Endothelial cell of umbilical vein (primary cell): ENCODE results near the gene GPAT3. TPM values are rescaled to one million over a fixed set of nuclear protein-coding genes. Genes with fewer than 3 reads are reported as not detected.

Source experiments
- BruUV-seq: library from RNA; stranded (reverse); fragments of 400-500 nt; replicated peaks from 2 replicates; lab custom pipeline; 2021; lab: Mats Ljungman, UMichigan
- CTCF ChIA-PET: fragments of 300-600, 350-600 bp; sonication (Branson Sonifier 250); formaldehyde crosslinking; loops from one replicate; lab custom pipeline; 2021; ENCODE audit warnings: antibody characterized with exemption, inconsistent platforms; lab: Charles Lee
- POLR2A ChIA-PET: fragments of 300-600, 350-600 bp; sonication (Branson Sonifier 250); formaldehyde crosslinking; loops from one replicate; lab custom pipeline; 2021; ENCODE audit warnings: antibody characterized with exemption, inconsistent platforms; lab: Charles Lee
- DNase-seq: peaks from one replicate; pipeline ENCODE4 v3.0.0-alpha.2; 2011; ENCODE audit warnings: low read depth, low spot score
- FAIRE-seq: peaks from 2 replicates; lab custom pipeline; 2011; peaks lifted over from hg19 to GRCh38; lab: Jason Lieb, UNC
- H2AFZ ChIP-seq: 2 replicates; pipeline ENCODE4 v1.6.0; 2012; ENCODE audit warnings: low read depth, low read length, control low read depth, inconsistent platforms
- H3K27ac ChIP-seq: 2 replicates; pipeline ENCODE4 v1.5.1; 2011; ENCODE audit warnings: low read depth, mild to moderate bottlenecking, control low read depth, low read length, moderate library complexity; ENCODE audit not compliant: insufficient read depth
- H3K27me3 ChIP-seq, 2 experiments: 2 replicates each; pipeline versions ENCODE4 v1.6.0 to v1.6.1; 2011; ENCODE audit warnings: low read length in 2 of 2, mixed read lengths in 1 of 2; ENCODE audit not compliant: control insufficient read depth in 2 of 2, insufficient read depth in 2 of 2
- H3K36me3 ChIP-seq, 2 experiments: 2 replicates in 1 of 2; 3 replicates in 1 of 2; pipeline ENCODE4 v1.5.1; 2011; ENCODE audit warnings: low read length in 2 of 2, mild to moderate bottlenecking in 1 of 2, moderate library complexity in 1 of 2; ENCODE audit not compliant: control insufficient read depth in 2 of 2, insufficient read depth in 2 of 2; ENCODE audit errors: extremely low read depth in 1 of 2
- H3K4me1 ChIP-seq: 3 replicates; pipeline ENCODE4 v1.5.1; 2011; ENCODE audit warnings: mild to moderate bottlenecking, low read length; ENCODE audit not compliant: control insufficient read depth, insufficient read depth; ENCODE audit errors: extremely low read depth
- H3K4me2 ChIP-seq: 2 replicates; pipeline ENCODE4 v1.6.1; 2011; ENCODE audit warnings: low read length, control low read depth, mixed read lengths; ENCODE audit not compliant: insufficient read depth
- H3K4me3 ChIP-seq, 3 experiments: fragments of 200-600 bp in 1 of 3; sonication (generic), shearing (Covaris generic) in 1 of 3; replicated peaks in 1 of 3; 2 replicates each; pipeline ENCODE4 v1.5.1; 2011 to 2016; ENCODE audit warnings: control low read depth in 3 of 3, low read length in 3 of 3, mild to moderate bottlenecking in 2 of 3, inconsistent platforms in 1 of 3, low read depth in 1 of 3, moderate library complexity in 1 of 3; ENCODE audit not compliant: insufficient read depth in 1 of 3
- H3K79me2 ChIP-seq: 2 replicates; pipeline ENCODE4 v1.6.0; 2012; ENCODE audit warnings: low read length, inconsistent platforms; ENCODE audit not compliant: control insufficient read depth, insufficient read depth
- H3K9ac ChIP-seq: replicated peaks from 2 replicates; pipeline ENCODE3; 2011; ENCODE audit warnings: low read length, control low read depth; ENCODE audit not compliant: insufficient read depth; ENCODE audit errors: extremely low read depth
- H3K9me1 ChIP-seq: replicated peaks from 3 replicates; pipeline ENCODE4 v1.6.0; 2011; ENCODE audit warnings: mild to moderate bottlenecking, low read length; ENCODE audit not compliant: control insufficient read depth, insufficient read depth; ENCODE audit errors: extremely low read depth
- H3K9me3 ChIP-seq: replicated peaks from 2 replicates; pipeline ENCODE4 v1.5.1; 2012; ENCODE audit warnings: low read length, inconsistent platforms; ENCODE audit not compliant: control insufficient read depth, insufficient read depth
- H4K20me1 ChIP-seq: replicated peaks from 2 replicates; pipeline ENCODE3; 2011; ENCODE audit warnings: mild to moderate bottlenecking, low read length; ENCODE audit not compliant: control insufficient read depth, insufficient read depth; ENCODE audit errors: extremely low read depth
- CTCF ChIP-seq, 2 donors: IDR thresholded peaks; 1 replicate in 1 of 2; 2 replicates in 1 of 2; pipeline ENCODE4 v1.5.1; 2011; ENCODE audit warnings: low read length in 2 of 2, mild to moderate bottlenecking in 2 of 2, moderate library complexity in 2 of 2, control low read depth in 1 of 2, inconsistent platforms in 1 of 2, low read depth in 1 of 2; ENCODE audit not compliant: insufficient read depth in 1 of 2; ENCODE audit errors: extremely low read depth in 1 of 2
- EZH2 ChIP-seq: IDR thresholded peaks from 2 replicates; pipeline ENCODE4 v1.6.1; 2012; ENCODE audit warnings: borderline replicate concordance, low read depth, mild to moderate bottlenecking, moderate library complexity, low read length, inconsistent platforms; ENCODE audit not compliant: severe bottlenecking
- FOS ChIP-seq: IDR thresholded peaks from 2 replicates; pipeline ENCODE4 v1.6.1; 2011; ENCODE audit warnings: mild to moderate bottlenecking, low read length, moderate library complexity, borderline replicate concordance; ENCODE audit not compliant: insufficient read depth
- GATA2 ChIP-seq: IDR thresholded peaks from 2 replicates; pipeline ENCODE4 v1.7.0; 2011; ENCODE audit warnings: low read depth, mild to moderate bottlenecking, moderate library complexity, mixed read lengths, low read length; ENCODE audit not compliant: insufficient read length, insufficient read depth
- JUN ChIP-seq: IDR thresholded peaks from 2 replicates; pipeline ENCODE4 v1.6.1; 2011; ENCODE audit warnings: borderline replicate concordance, low read depth; ENCODE audit not compliant: insufficient read length, insufficient read depth
- MAX ChIP-seq: IDR thresholded peaks from 2 replicates; pipeline ENCODE4 v1.6.1; 2011; ENCODE audit not compliant: insufficient read depth, insufficient read length
- MYC ChIP-seq: IDR thresholded peaks from one replicate; pipeline ENCODE4 v1.6.1; 2011; ENCODE audit warnings: mild to moderate bottlenecking, low read depth, low read length
- POLR2A ChIP-seq: IDR thresholded peaks from 2 replicates; pipeline ENCODE4 v1.6.1; 2012; ENCODE audit warnings: low read depth, mild to moderate bottlenecking, control low read depth, low read length
- POLR2AphosphoS5 ChIP-seq: IDR thresholded peaks from 2 replicates; pipeline ENCODE4 v1.6.1; 2012; ENCODE audit warnings: low read depth, mild to moderate bottlenecking, control low read depth, low read length, moderate library complexity; ENCODE audit not compliant: insufficient read depth
- dilution Hi-C: fragments of 300-500 bp; cut with MboI; formaldehyde crosslinking; loops from one replicate; pipeline ENCODE4 v1.15.0; 2019; ENCODE audit warnings: low sequenced_read_pairs; ENCODE audit not compliant: extremely low pct_ligation_motif_present
- intact Hi-C: fragments of 100-400 bp; cut with micrococcal nuclease; formaldehyde crosslinking; loops from one replicate; pipeline ENCODE4 v1.10.0; 2022
- polyA plus RNA-seq, 4 experiments: library from polyadenylated mRNA; depleted of rRNA in 3 of 4; stranded (reverse) in 3 of 4; unstranded in 1 of 4; fragments of >200 nt; gene quantifications; 2 replicates each; pipeline versions ENCODE4 v1.2.1 to v1.2.3, GENCODE V29; 2011 to 2012; ENCODE audit warnings: missing spikeins in 1 of 4
- total RNA-seq: library from RNA; stranded (reverse); gene quantifications from 2 replicates; pipeline ENCODE4 v1.2.3, GENCODE V29; 2021

The GPAT3 gene
- total and polyA plus RNA-seq, 2 donors (not counting 3 experiments of a cell fraction or from before 2014, with no cell fraction given) = 0.36 to 2.1 TPM

- Histone ChIP-seq H3K36me3 (no peaks in the 10 kb centered on the region), H3K27me3 (no peaks in the 10 kb centered on the region), H3K4me2 (no peak overlapping the region), H3K27ac (no peak overlapping the region), H3K9me3 (no peaks in the 10 kb centered on the region), H3K9ac (no peak overlapping the region), H3K4me3 (no peak overlapping the region), H3K79me2 (no peaks in the 10 kb centered on the region), H3K9me1 (no peaks in the 10 kb centered on the region), H2AFZ (no peak overlapping the region), H3K4me1 (no peaks in the 10 kb centered on the region), H4K20me1 (no peaks in the 10 kb centered on the region)
- intact Hi-C loops (no loop called here), dilution Hi-C loops (no loop called here)
- ChIA-PET POLR2A (no interaction called here), CTCF (no interaction called here)
- DNase-seq = no peak
- no TSS peak for BruUV-seq
- FAIRE-seq = no peak
- TF ChIP-seq JUN (no peak), POLR2A (no peak), POLR2AphosphoS5 (no peak), MAX (no peak), MYC (no peak), CTCF (IDR thresholded peaks at IDR 0.05; ENCODE audit: extremely low read depth in 1 of 2, insufficient read depth in 1 of 2, low read depth in 1 of 2, low read length in 2 of 2) (no peak), FOS (no peak), EZH2 (no peak), GATA2 (no peak)
These were observed 70.6 kb downstream of the GPAT3 start for GRCh38 chr4:83606460-83606859.
